HCT116 (cell line): ENCODE measurements around the gene SDF4. TPM values are rescaled to one million over a fixed set of nuclear protein-coding genes. Genes with fewer than 3 reads are reported as not detected.

Experiments used
- ATAC-seq: fragments of 200-7000 bp; cut with Tn5 transposase; 2 replicates; pipeline ENCODE4 v1.9.1; 2020; ENCODE audit warnings: mild to moderate bottlenecking, moderate library complexity
- BruUV-seq: library from RNA; stranded (reverse); fragments of 400-500 nt; replicated peaks from 2 replicates; lab custom pipeline; 2021; lab: Mats Ljungman, UMichigan
- CTCF ChIA-PET: fragments of 300-600 bp; sonication (Branson Sonifier 250); formaldehyde crosslinking; loops from one replicate; lab custom pipeline; 2021; ENCODE audit warnings: antibody characterized with exemption; lab: Charles Lee
- POLR2A ChIA-PET: fragments of 300-600, 350-600 bp; sonication (Branson Sonifier 250); formaldehyde crosslinking; loops from one replicate; lab custom pipeline; 2021; ENCODE audit warnings: antibody characterized with exemption; lab: Charles Lee
- RAD21 ChIA-PET, 2 experiments: fragments of 300-600 bp; sonication (Branson Sonifier 250); formaldehyde crosslinking; loops; one replicate each; lab custom pipeline; 2023; ENCODE audit warnings: low total read pairs in 2 of 2; ENCODE audit not compliant: uncharacterized antibody in 2 of 2, unreplicated experiment in 2 of 2, low non-redundant PET in 1 of 2; lab: Charles Lee
- DNase-seq: peaks from one replicate; pipeline ENCODE4 v3.0.0-alpha.2; 2010; ENCODE audit warnings: low read depth, low spot score
- H2AFZ ChIP-seq: fragments of 200-600 bp; shearing (Covaris generic), sonication (generic); 2 replicates; pipeline ENCODE4 v1.6.1; 2017; ENCODE audit warnings: low read depth, mixed run types, mixed read lengths, antibody characterized with exemption, low read length; ENCODE audit not compliant: poor library complexity, severe bottlenecking
- H3K27ac ChIP-seq: 2 replicates; pipeline ENCODE4 v1.5.1; 2012; ENCODE audit warnings: low read depth, low read length
- H3K27me3 ChIP-seq: fragments of 200-600 bp; sonication (generic); 2 replicates; pipeline ENCODE4 v1.6.1; 2016; ENCODE audit warnings: mixed run types, low read length, mixed read lengths; ENCODE audit not compliant: insufficient read depth
- H3K36me3 ChIP-seq, 2 experiments: fragments of 200-500 bp in 1 of 2; fragments of 200-600 bp in 1 of 2; sonication (Bioruptor generic) in 1 of 2; sonication (generic) in 1 of 2; 2 replicates each; pipeline versions ENCODE4 v1.5.1 to v1.6.1; 2014 to 2016; ENCODE audit warnings: low read length in 2 of 2, inconsistent platforms in 1 of 2, mixed read lengths in 1 of 2, mixed run types in 1 of 2; ENCODE audit not compliant: insufficient read depth in 2 of 2, control insufficient read depth in 1 of 2
- H3K4me1 ChIP-seq, 2 experiments: fragments of 200-600 bp in 1 of 2; sonication (generic) in 1 of 2; 2 replicates each; pipeline versions ENCODE4 v1.5.1 to v1.6.1; 2012 to 2017; ENCODE audit warnings: low read length in 2 of 2, inconsistent platforms in 1 of 2, mild to moderate bottlenecking in 1 of 2, mixed read lengths in 1 of 2, mixed run types in 1 of 2, moderate library complexity in 1 of 2; ENCODE audit not compliant: insufficient read depth in 2 of 2, control insufficient read depth in 1 of 2
- H3K4me2 ChIP-seq: fragments of 200-600 bp; sonication (generic); 2 replicates; pipeline ENCODE4 v1.6.1; 2017; ENCODE audit warnings: mixed run types, low read length, mixed read lengths
- H3K4me3 ChIP-seq, 2 experiments: fragments of 200-600 bp in 1 of 2; sonication (generic) in 1 of 2; replicated peaks in 1 of 2; 2 replicates each; pipeline ENCODE4 v1.5.1; 2011 to 2016; ENCODE audit warnings: low read length in 2 of 2, control low read depth in 1 of 2, low read depth in 1 of 2, mild to moderate bottlenecking in 1 of 2, mixed read lengths in 1 of 2, mixed run types in 1 of 2
- H3K79me2 ChIP-seq: fragments of 200-600 bp; sonication (generic); 2 replicates; pipeline ENCODE4 v1.6.1; 2017; ENCODE audit warnings: mild to moderate bottlenecking, mixed run types, low read length, moderate library complexity, mixed read lengths; ENCODE audit not compliant: insufficient read depth
- H3K9ac ChIP-seq: fragments of 200-600 bp; sonication (generic); 2 replicates; pipeline ENCODE4 v1.6.1; 2016; ENCODE audit warnings: low read length, mixed read lengths
- H3K9me2 ChIP-seq: fragments of 200-600 bp; sonication (generic), shearing (Covaris generic); 2 replicates; pipeline ENCODE4 v1.6.1; 2017; ENCODE audit warnings: mixed run types, mild to moderate bottlenecking, moderate library complexity; ENCODE audit not compliant: insufficient read depth
- H3K9me3 ChIP-seq, 2 experiments: fragments of 200-500 bp in 1 of 2; fragments of 200-600 bp in 1 of 2; sonication (Bioruptor generic) in 1 of 2; sonication (generic) in 1 of 2; 2 replicates each; pipeline ENCODE4 v1.6.1; 2014 to 2017; ENCODE audit warnings: low read length in 2 of 2, mixed read lengths in 2 of 2, inconsistent platforms in 1 of 2, low read depth in 1 of 2, mild to moderate bottlenecking in 1 of 2, mixed run types in 1 of 2, moderate library complexity in 1 of 2; ENCODE audit not compliant: control insufficient read depth in 1 of 2, insufficient read depth in 1 of 2
- H4K20me1 ChIP-seq: fragments of 200-600 bp; sonication (generic), shearing (Covaris generic); 2 replicates; pipeline ENCODE4 v1.6.1; 2017; ENCODE audit warnings: mixed run types, mild to moderate bottlenecking, moderate library complexity; ENCODE audit not compliant: insufficient read depth
- ATF3 ChIP-seq: IDR thresholded peaks from 2 replicates; pipeline ENCODE4 v1.6.1; 2012
- CEBPB ChIP-seq: IDR thresholded peaks from 2 replicates; pipeline ENCODE4 v1.6.1; 2012; ENCODE audit warnings: low read depth
- CTCF ChIP-seq, 3 experiments: fragments of 200-600 bp in 1 of 3; sonication (generic) in 1 of 3; IDR thresholded peaks in 2 of 3; conservative IDR thresholded peaks in 1 of 3; 2 replicates each; pipeline ENCODE4 v1.5.1; 2012 to 2017; ENCODE audit warnings: low read depth in 2 of 3, low read length in 2 of 3, antibody characterized with exemption in 1 of 3, borderline replicate concordance in 1 of 3, control low read depth in 1 of 3, mild to moderate bottlenecking in 1 of 3, mixed read lengths in 1 of 3, mixed run types in 1 of 3, moderate library complexity in 1 of 3; ENCODE audit not compliant: insufficient read depth in 1 of 3
- EGR1 ChIP-seq: IDR thresholded peaks from 2 replicates; pipeline ENCODE4 v1.6.1; 2012; ENCODE audit warnings: low read depth
- JUND ChIP-seq: IDR thresholded peaks from 2 replicates; pipeline ENCODE4 v1.6.1; 2012
- POLR2A ChIP-seq: IDR thresholded peaks from 2 replicates; pipeline ENCODE4 v1.7.0; 2011; ENCODE audit warnings: borderline replicate concordance; ENCODE audit not compliant: insufficient read depth, insufficient read length; ENCODE audit errors: extremely low read depth
- SIN3A ChIP-seq: IDR thresholded peaks from 2 replicates; pipeline ENCODE4 v1.6.1; 2012; ENCODE audit warnings: low read depth
- SP1 ChIP-seq: IDR thresholded peaks from 2 replicates; pipeline ENCODE4 v1.6.1; 2012; ENCODE audit warnings: low read depth
- ZBTB33 ChIP-seq: IDR thresholded peaks from 2 replicates; pipeline ENCODE4 v1.6.1; 2011; ENCODE audit warnings: mild to moderate bottlenecking, low read length, moderate library complexity; ENCODE audit not compliant: insufficient replicate concordance; ENCODE audit errors: extremely low read depth
- intact Hi-C: fragments of 100-400 bp; cut with micrococcal nuclease; formaldehyde crosslinking; loops from 2 replicates; pipeline ENCODE4 v1.10.0; 2022
- total RNA-seq: library from RNA; stranded (reverse); gene quantifications from one replicate; pipeline ENCODE4 v1.2.1, GENCODE V29; 2021; ENCODE audit not compliant: unreplicated experiment

The SDF4 gene
- total RNA-seq, 1 experiment from 2014 or later = 133 TPM

GRCh38 chr1:1170215-1171091, 61.3 kb downstream of the SDF4 start:
- CTCF ChIA-PET = no interaction called here
- intact Hi-C loops = no loop called here
- DNase-seq = no peak
- no peaks in the 10 kb centered on the region for H3K9me3 ChIP-seq
- H4K20me1 ChIP-seq = no peaks in the 10 kb centered on the region
- H3K9me2 ChIP-seq = no peaks in the 10 kb centered on the region
- H3K79me2 ChIP-seq = peaks cover 29% of the 10 kb centered on the region
- RAD21 ChIA-PET = no interaction called here
- H3K4me3 ChIP-seq = no peak overlapping the region
- peaks cover 5 to 15% of the 10 kb centered on the region in 2 experiments for H3K4me1 ChIP-seq
- TF ChIP-seq ZBTB33 (no peak), CEBPB (no peak), EGR1 (no peak), SP1 (no peak), CTCF (IDR thresholded peaks at IDR 0.05 in 2 of 3, conservative IDR thresholded peaks at IDR 0.05 in 1 of 3; ENCODE audit: borderline replicate concordance in 1 of 3, insufficient read depth in 1 of 3, low read depth in 2 of 3, low read length in 2 of 3) (no peak), POLR2A (no peak), SIN3A (no peak), JUND (no peak), ATF3 (no peak)
- TF ChIP-seq, all 23 proteins: peak for 0
- no peak overlapping the region; the same call in 1 of the 2 replicates for H3K27ac ChIP-seq
- H3K36me3 ChIP-seq = peaks cover 0 to 2% of the 10 kb centered on the region in 2 experiments; a peak in 2 of 4 replicates
- ATAC-seq = no peak
- POLR2A ChIA-PET = interaction anchor here (1.5 kb wide), 1 partner anchor 8 kb away, joined by 3 read pairs; no protein-coding TSS in a partner anchor
- H3K4me2 ChIP-seq = no peak overlapping the region
- no peaks in the 10 kb centered on the region for H3K27me3 ChIP-seq
- no peak overlapping the region for H3K9ac ChIP-seq
- BruUV-seq = no TSS peak
- no peak overlapping the region for H2AFZ ChIP-seq
